Measurements from ENCODE around the gene SOX18.

Gene SOX18

DNA sequence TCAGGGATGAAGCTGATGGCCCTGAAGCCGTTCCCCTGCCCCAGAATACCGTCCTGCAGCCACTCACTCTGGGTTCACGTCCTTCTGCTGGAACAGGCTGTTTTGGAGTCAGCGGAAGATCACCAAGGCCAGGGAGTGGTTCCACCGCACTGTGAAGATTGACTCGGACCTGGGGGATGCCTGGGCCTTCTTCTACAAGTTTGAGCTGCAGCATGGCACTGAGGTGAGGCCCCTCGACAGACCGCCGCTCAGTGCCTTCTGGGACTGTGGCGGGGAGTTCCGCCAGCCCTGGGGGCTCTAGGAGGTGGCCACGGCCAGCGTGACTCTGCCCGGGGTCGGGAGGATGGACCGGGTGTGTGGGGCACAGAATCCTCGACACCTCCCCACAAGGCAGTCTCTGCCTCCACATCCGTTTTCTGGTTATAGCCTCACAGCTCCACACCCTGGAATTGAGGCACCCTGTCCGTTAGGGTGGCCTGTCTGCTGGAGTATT lies 17.6 kb downstream of the SOX18 start:
- TF ChIP-seq EP300 (IDR thresholded peaks at IDR 0.05; ENCODE audit: borderline replicate concordance) (no peak), YY1 (IDR thresholded peaks at IDR 0.05; ENCODE audit: low read depth) (no peak), TAF1 (IDR thresholded peaks at IDR 0.05; ENCODE audit: low read depth) (no peak), ZBTB7A (IDR thresholded peaks at IDR 0.05; ENCODE audit: low read depth) (no peak)

DNA sequence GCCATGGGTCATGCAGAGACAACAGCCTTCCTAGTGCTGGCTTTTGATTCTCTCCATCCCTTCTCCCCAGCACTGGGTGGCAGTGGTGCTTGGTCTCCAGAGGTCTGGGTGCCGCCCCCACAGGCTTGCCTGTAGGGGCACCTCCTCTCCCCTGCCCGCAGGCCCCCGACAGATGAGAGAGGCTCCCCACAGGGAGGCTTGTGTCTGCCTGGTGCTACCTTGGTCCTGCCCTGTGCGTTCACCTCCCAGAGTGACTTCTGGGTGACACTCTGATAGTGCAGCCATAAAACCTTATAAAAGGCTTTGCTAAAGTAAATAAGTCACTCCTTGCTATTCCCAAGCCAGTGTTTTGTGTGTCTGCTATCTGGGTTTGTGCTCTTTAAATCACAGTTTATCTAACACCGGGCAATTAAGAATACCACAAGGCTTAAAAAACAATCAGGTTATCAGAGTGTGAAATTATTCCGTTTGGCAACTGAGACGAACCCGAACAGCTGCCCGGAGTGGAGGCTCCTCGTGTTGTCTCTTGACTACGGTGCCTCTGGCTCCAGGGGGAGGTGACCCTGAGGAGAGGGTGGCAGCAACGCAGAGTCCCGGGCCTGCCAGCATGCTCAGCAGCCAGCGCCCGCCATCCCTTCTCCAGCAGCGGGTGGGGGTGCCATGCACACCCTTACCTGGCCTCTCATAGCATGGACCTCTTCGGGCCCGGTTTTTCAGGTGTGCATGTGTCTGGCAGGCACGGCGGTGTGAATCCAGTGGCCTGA lies 18.9 kb downstream of the SOX18 start:
- no peak for TF ChIP-seq CREB1 (IDR thresholded peaks at IDR 0.05; ENCODE audit: low read depth)
- TF ChIP-seq, protein P1, sequence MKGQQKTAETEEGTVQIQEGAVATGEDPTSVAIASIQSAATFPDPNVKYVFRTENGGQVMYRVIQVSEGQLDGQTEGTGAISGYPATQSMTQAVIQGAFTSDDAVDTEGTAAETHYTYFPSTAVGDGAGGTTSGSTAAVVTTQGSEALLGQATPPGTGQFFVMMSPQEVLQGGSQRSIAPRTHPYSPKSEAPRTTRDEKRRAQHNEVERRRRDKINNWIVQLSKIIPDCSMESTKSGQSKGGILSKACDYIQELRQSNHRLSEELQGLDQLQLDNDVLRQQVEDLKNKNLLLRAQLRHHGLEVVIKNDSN (IDR thresholded peaks at IDR 0.05), result no peak
- TF ChIP-seq NFIC (IDR thresholded peaks at IDR 0.05), result no peak
- no peak for TF ChIP-seq TCF12 (IDR thresholded peaks at IDR 0.05; ENCODE audit: low read depth)
- TF ChIP-seq RAD21 (IDR thresholded peaks at IDR 0.05; ENCODE audit: low read depth), result no peak
- TF ChIP-seq TAF1 (IDR thresholded peaks at IDR 0.05; ENCODE audit: low read depth), result no peak

GRCh38 chr20:64029293-64030117 lies 19.9 kb downstream of the SOX18 start:
- TF ChIP-seq YY1 (IDR thresholded peaks at IDR 0.05; ENCODE audit: low read depth) (no peak), ZBTB7A (IDR thresholded peaks at IDR 0.05; ENCODE audit: low read depth) (no peak), FOXM1 (IDR thresholded peaks at IDR 0.05; ENCODE audit: borderline replicate concordance, low read depth) (no peak), CREB1 (IDR thresholded peaks at IDR 0.05; ENCODE audit: low read depth) (no peak), NFIC (IDR thresholded peaks at IDR 0.05) (no peak), CEBPB (IDR thresholded peaks at IDR 0.05) (no peak), TCF12 (IDR thresholded peaks at IDR 0.05; ENCODE audit: low read depth) (no peak), RAD21 (IDR thresholded peaks at IDR 0.05; ENCODE audit: low read depth) (no peak), EGR1 (IDR thresholded peaks at IDR 0.05) (no peak), EP300 (IDR thresholded peaks at IDR 0.05; ENCODE audit: borderline replicate concordance) (no peak), TEAD4 (IDR thresholded peaks at IDR 0.05) (no peak), TAF1 (IDR thresholded peaks at IDR 0.05; ENCODE audit: low read depth) (no peak)
- TF ChIP-seq, protein P2, sequence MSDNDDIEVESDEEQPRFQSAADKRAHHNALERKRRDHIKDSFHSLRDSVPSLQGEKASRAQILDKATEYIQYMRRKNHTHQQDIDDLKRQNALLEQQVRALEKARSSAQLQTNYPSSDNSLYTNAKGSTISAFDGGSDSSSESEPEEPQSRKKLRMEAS (IDR thresholded peaks at IDR 0.05), result no peak
- TF ChIP-seq, protein P3, sequence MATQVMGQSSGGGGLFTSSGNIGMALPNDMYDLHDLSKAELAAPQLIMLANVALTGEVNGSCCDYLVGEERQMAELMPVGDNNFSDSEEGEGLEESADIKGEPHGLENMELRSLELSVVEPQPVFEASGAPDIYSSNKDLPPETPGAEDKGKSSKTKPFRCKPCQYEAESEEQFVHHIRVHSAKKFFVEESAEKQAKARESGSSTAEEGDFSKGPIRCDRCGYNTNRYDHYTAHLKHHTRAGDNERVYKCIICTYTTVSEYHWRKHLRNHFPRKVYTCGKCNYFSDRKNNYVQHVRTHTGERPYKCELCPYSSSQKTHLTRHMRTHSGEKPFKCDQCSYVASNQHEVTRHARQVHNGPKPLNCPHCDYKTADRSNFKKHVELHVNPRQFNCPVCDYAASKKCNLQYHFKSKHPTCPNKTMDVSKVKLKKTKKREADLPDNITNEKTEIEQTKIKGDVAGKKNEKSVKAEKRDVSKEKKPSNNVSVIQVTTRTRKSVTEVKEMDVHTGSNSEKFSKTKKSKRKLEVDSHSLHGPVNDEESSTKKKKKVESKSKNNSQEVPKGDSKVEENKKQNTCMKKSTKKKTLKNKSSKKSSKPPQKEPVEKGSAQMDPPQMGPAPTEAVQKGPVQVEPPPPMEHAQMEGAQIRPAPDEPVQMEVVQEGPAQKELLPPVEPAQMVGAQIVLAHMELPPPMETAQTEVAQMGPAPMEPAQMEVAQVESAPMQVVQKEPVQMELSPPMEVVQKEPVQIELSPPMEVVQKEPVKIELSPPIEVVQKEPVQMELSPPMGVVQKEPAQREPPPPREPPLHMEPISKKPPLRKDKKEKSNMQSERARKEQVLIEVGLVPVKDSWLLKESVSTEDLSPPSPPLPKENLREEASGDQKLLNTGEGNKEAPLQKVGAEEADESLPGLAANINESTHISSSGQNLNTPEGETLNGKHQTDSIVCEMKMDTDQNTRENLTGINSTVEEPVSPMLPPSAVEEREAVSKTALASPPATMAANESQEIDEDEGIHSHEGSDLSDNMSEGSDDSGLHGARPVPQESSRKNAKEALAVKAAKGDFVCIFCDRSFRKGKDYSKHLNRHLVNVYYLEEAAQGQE (IDR thresholded peaks at IDR 0.05; ENCODE audit: low read depth), result no peak
- TF ChIP-seq, protein P1 (IDR thresholded peaks at IDR 0.05), result no peak

DNA sequence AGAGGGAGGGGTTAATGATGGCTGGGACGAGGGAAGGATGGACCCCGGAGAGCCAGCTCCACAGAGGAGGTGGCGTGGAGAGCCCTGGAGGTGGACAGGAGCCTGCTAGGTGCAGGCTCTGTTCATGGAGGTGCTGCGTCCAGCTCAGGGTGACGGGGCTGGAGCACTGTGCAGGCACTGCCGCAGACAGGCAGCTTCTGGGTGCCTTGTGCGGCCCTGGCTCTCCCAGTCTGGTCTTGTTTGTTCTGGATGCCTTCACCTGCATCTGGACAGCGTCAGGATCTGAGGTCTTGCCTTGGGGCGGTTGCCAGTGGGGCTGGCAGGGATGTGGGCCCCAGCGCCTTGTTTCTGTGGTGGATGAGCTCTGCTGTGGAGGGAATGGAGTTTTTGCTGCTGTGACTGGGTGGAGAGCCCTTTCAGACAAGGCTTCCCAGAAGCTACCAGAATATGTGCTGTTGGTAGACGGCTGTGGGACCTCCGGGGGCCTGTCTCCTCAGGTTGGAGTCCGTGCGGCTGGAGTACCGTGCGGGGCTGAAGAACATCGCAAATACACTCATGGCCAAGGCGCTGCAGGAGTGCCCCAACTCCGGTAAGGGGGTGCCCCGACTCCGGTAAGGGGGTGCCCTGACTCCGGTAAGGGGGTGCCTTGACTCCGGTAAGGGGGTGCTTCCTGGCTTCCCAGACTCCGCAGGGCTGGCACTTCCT lies 21.3 kb downstream of the SOX18 start:
- no peak for TF ChIP-seq CEBPB (IDR thresholded peaks at IDR 0.05)
- TF ChIP-seq ZBTB7A (IDR thresholded peaks at IDR 0.05; ENCODE audit: low read depth), result no peak
- no peak for TF ChIP-seq TCF12 (IDR thresholded peaks at IDR 0.05; ENCODE audit: low read depth)
- TF ChIP-seq, protein P3 (IDR thresholded peaks at IDR 0.05; ENCODE audit: low read depth), result no peak
- no peak for TF ChIP-seq RAD21 (IDR thresholded peaks at IDR 0.05; ENCODE audit: low read depth)
- no peak for TF ChIP-seq CREB1 (IDR thresholded peaks at IDR 0.05; ENCODE audit: low read depth)

DNA sequence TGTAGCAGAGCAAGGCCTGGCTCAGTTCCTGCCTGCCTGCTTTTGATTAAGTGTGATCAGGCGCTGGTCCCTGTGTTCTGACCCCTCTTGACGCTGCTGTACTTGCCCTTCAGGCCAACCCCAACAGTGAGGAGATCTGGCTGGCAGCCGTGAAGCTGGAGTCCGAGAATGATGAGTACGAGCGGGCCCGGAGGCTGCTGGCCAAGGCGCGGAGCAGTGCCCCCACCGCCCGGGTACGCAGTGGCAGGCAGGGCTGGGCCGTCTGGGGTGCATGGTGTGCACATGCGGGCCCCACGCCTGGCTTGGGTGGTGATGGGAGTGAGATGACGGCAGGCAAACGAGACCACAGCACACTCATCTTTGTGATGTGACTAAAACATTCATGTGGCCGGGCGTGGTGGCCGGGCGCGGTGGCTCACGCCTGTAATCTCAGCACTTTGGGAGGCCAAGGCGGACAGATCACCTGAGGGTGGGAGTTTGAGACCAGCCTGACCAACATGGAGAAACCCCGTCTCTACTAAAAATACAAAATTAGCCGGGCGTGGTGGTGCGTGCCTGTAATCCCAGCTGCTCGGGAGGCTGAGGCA lies 23.5 kb downstream of the SOX18 start:
- TF ChIP-seq CREB1 (IDR thresholded peaks at IDR 0.05; ENCODE audit: low read depth) (no peak), TEAD4 (IDR thresholded peaks at IDR 0.05) (no peak), EP300 (IDR thresholded peaks at IDR 0.05; ENCODE audit: borderline replicate concordance) (no peak), YY1 (IDR thresholded peaks at IDR 0.05; ENCODE audit: low read depth) (no peak), NFIC (IDR thresholded peaks at IDR 0.05) (no peak), EGR1 (IDR thresholded peaks at IDR 0.05) (no peak), TAF1 (IDR thresholded peaks at IDR 0.05; ENCODE audit: low read depth) (no peak)

Data from Ishikawa (cell line).